Measurements from ENCODE around the gene ATP9B. TPM values are rescaled to one million over a fixed set of nuclear protein-coding genes. Genes with fewer than 3 reads are reported as not detected.
"Not testable (repeated sequence)": the region's sequence is repeated elsewhere in the genome, so short reads cannot be mapped to it uniquely, and the experiment has no call there.

The ATP9B gene
- total RNA-seq, 1 experiment from 2014 or later = 10.2 TPM

GRCh38 chr18:79123948-79124347 is 54.8 kb downstream of the ATP9B start:
- DNase-seq (ENCODE audit: extremely low read depth, low read depth) = no peak

- DNase-seq (ENCODE audit: extremely low read depth, low read depth) = no peak
These were observed 59.9 kb downstream of the ATP9B start for GRCh38 chr18:79129120-79129519.

GRCh38 chr18:79133724-79134123 is 64.5 kb downstream of the ATP9B start:
- DNase-seq (ENCODE audit: extremely low read depth, low read depth) = no peak

- no peak for DNase-seq (ENCODE audit: extremely low read depth, low read depth)
These were observed 66.7 kb downstream of the ATP9B start for GRCh38 chr18:79135924-79136323.

GRCh38 chr18:79136742-79137141 is 67.5 kb downstream of the ATP9B start:
- no peak for DNase-seq (ENCODE audit: extremely low read depth, low read depth)

GRCh38 chr18:79139206-79139605 is 70.0 kb downstream of the ATP9B start:
- DNase-seq (ENCODE audit: extremely low read depth, low read depth) = no peak

GRCh38 chr18:79147014-79147413 is 77.8 kb downstream of the ATP9B start:
- no peak for DNase-seq (ENCODE audit: extremely low read depth, low read depth)

- no peak for DNase-seq (ENCODE audit: extremely low read depth, low read depth)
These were observed 82.0 kb downstream of the ATP9B start for GRCh38 chr18:79151191-79151590.

GRCh38 chr18:79156327-79156726 is 87.1 kb downstream of the ATP9B start:
- no peak for DNase-seq (ENCODE audit: extremely low read depth, low read depth)

- DNase-seq (ENCODE audit: extremely low read depth, low read depth) = no peak
These were observed 95.5 kb downstream of the ATP9B start for GRCh38 chr18:79164706-79165105.

- no peak for DNase-seq (ENCODE audit: extremely low read depth, low read depth)
These were observed 97.5 kb downstream of the ATP9B start for GRCh38 chr18:79166702-79167101.

- no peak for DNase-seq (ENCODE audit: extremely low read depth, low read depth)
These were observed 98.5 kb downstream of the ATP9B start for GRCh38 chr18:79167526-79168190.

GRCh38 chr18:79169958-79170555 is 100.9 kb downstream of the ATP9B start:
- DNase-seq (ENCODE audit: extremely low read depth, low read depth) = no peak

- not testable (repeated sequence) for DNase-seq (ENCODE audit: extremely low read depth, low read depth)
These were observed 103.1 kb downstream of the ATP9B start for GRCh38 chr18:79172331-79172730.

GRCh38 chr18:79173742-79174141 is 104.5 kb downstream of the ATP9B start:
- no peak for DNase-seq (ENCODE audit: extremely low read depth, low read depth)

GRCh38 chr18:79178113-79178531 is 108.9 kb downstream of the ATP9B start:
- DNase-seq (ENCODE audit: extremely low read depth, low read depth) = no peak

- no peak for DNase-seq (ENCODE audit: extremely low read depth, low read depth)
These were observed 113.0 kb downstream of the ATP9B start for GRCh38 chr18:79182047-79182713.

GRCh38 chr18:79185648-79186047 is 116.5 kb downstream of the ATP9B start:
- DNase-seq (ENCODE audit: extremely low read depth, low read depth) = no peak

- no peak for DNase-seq (ENCODE audit: extremely low read depth, low read depth)
These were observed 117.5 kb downstream of the ATP9B start for GRCh38 chr18:79186649-79187048.

- DNase-seq (ENCODE audit: extremely low read depth, low read depth) = no peak
These were observed 118.5 kb downstream of the ATP9B start for GRCh38 chr18:79187532-79188277.

GRCh38 chr18:79191418-79191817 is 122.2 kb downstream of the ATP9B start:
- no peak for DNase-seq (ENCODE audit: extremely low read depth, low read depth)
